GM21786 (cell line): ENCODE results near the gene UTP11.

Experiments used
- ATAC-seq: cut with Tn5 transposase; IDR thresholded peaks from one replicate; pipeline ENCODE4 v1.9.1; 2021; ENCODE audit not compliant: unreplicated experiment

UTP11 gene

GRCh38 chr1:38003261-38004250, 9.0 kb upstream of the UTP11 start:
- no peak for ATAC-seq

- no peak for ATAC-seq
Measured at GRCh38 chr1:38004284-38005108, 8.0 kb upstream of the UTP11 start.

- no peak for ATAC-seq
Measured at GRCh38 chr1:38005195-38006007, 7.1 kb upstream of the UTP11 start, which contains the start of gene FHL3. Gene FHL3 (minus strand): TSS chr1:38005514. CDS start chr1:37999412, 6,102 bp downstream.

- ATAC-seq: no peak
Measured at GRCh38 chr1:38006008-38006828, 6.3 kb upstream of the UTP11 start.

GRCh38 chr1:38009088-38009840, 3.3 kb upstream of the UTP11 start:
- no peak for ATAC-seq

- no peak for ATAC-seq
Measured at GRCh38 chr1:38009841-38010180, 2.7 kb upstream of the UTP11 start.

- ATAC-seq: no peak
Measured at GRCh38 chr1:38013227-38013622, 691 bp downstream of the UTP11 start.

- no peak for ATAC-seq
Measured at GRCh38 chr1:38014171-38014570, 1.6 kb downstream of the UTP11 start.

GRCh38 chr1:38014724-38015424, 2.3 kb downstream of the UTP11 start:
- no peak for ATAC-seq

GRCh38 chr1:38015978-38016725, 3.6 kb downstream of the UTP11 start:
- ATAC-seq: no peak

GRCh38 chr1:38018864-38019343, 6.4 kb downstream of the UTP11 start:
- no peak for ATAC-seq

- ATAC-seq: no peak
Measured at GRCh38 chr1:38020396-38020795, 7.9 kb downstream of the UTP11 start.

- no peak for ATAC-seq
Measured at GRCh38 chr1:38021969-38022368, 9.4 kb downstream of the UTP11 start.

- ATAC-seq: no peak
Measured at GRCh38 chr1:38022810-38023209, 10.3 kb downstream of the UTP11 start.

GRCh38 chr1:38025233-38025632, 12.7 kb downstream of the UTP11 start:
- no peak for ATAC-seq

GRCh38 chr1:38025664-38026063, 13.1 kb downstream of the UTP11 start:
- ATAC-seq: no peak

GRCh38 chr1:38026592-38027200, 14.2 kb downstream of the UTP11 start:
- ATAC-seq: no peak
